Measurements from ENCODE around the gene C19orf47.

GRCh38 chr19:40378509-40378908 lies 30.3 kb upstream of the C19orf47 start:
- TF ChIP-seq CTCF (IDR thresholded peaks at IDR 0.05 in 8 of 11, conservative IDR thresholded peaks at IDR 0.05 in 3 of 11) (no peak), POLR2AphosphoS5 (IDR thresholded peaks at IDR 0.05) (no peak)
